Vagina (tissue), 2 donors: ENCODE results near the gene FIBCD1. TPM values are rescaled to one million over a fixed set of nuclear protein-coding genes. Genes with fewer than 3 reads are reported as not detected.

Source experiments
- DNase-seq, 2 donors: peaks; one replicate each; pipeline ENCODE4 v3.0.0-alpha.2; 2017; ENCODE audit errors: extremely low spot score in 2 of 2
- H3K27ac ChIP-seq: fragments of 200-600 bp; sonication (generic); one replicate; pipeline ENCODE4 v1.5.1; 2019
- H3K27me3 ChIP-seq: fragments of 200-600 bp; sonication (generic); one replicate; pipeline ENCODE4 v1.5.1; 2019
- H3K36me3 ChIP-seq, 2 donors: fragments of 200-600 bp; sonication (generic); one replicate each; pipeline ENCODE4 v1.5.1; 2017 to 2019
- H3K4me1 ChIP-seq: fragments of 200-600 bp; sonication (generic); one replicate; pipeline ENCODE4 v1.5.1; 2019
- H3K4me3 ChIP-seq, 2 donors: fragments of 200-600 bp; sonication (generic); 1 replicate in 1 of 2; 2 replicates in 1 of 2; pipeline ENCODE4 v1.5.1; 2016 to 2019
- H3K9me3 ChIP-seq: fragments of 200-600 bp; sonication (generic); one replicate; pipeline ENCODE4 v1.5.1; 2019
- POLR2A ChIP-seq, 2 donors: fragments of 450-650 bp; IDR thresholded peaks; one replicate each; pipeline ENCODE4 v1.6.1; 2017; ENCODE audit warnings: antibody characterized with exemption in 2 of 2, mild to moderate bottlenecking in 2 of 2, moderate library complexity in 2 of 2
- POLR2AphosphoS5 ChIP-seq, 2 donors: sonication (generic); formaldehyde crosslinking; IDR thresholded peaks; one replicate each; pipeline ENCODE4 v1.9.0; 2017; ENCODE audit warnings: antibody characterized with exemption in 2 of 2, mild to moderate bottlenecking in 2 of 2, low read depth in 1 of 2; ENCODE audit not compliant: insufficient read depth in 1 of 2
- intact Hi-C: fragments of 100-400 bp; cut with DNase I; formaldehyde crosslinking; loops from one replicate; pipeline ENCODE4 v1.15.1; 2023
- total RNA-seq: library from RNA; depleted of rRNA; stranded (reverse); fragments of >200 nt; gene quantifications from one replicate; pipeline ENCODE4 v1.2.3, GENCODE V29; 2016
- TF ChIP-seq, protein P1 (sequence below), 3 experiments: fragments of 450-650 bp in 2 of 3; fragments of 200-600 bp in 1 of 3; sonication (generic) in 1 of 3; IDR thresholded peaks; one replicate each; pipeline ENCODE4 v1.5.1; 2017 to 2019; ENCODE audit warnings: antibody characterized with exemption in 3 of 3, mild to moderate bottlenecking in 2 of 3, moderate library complexity in 2 of 3

Gene FIBCD1
- total RNA-seq, 1 donor from 2014 or later: not detected

DNA sequence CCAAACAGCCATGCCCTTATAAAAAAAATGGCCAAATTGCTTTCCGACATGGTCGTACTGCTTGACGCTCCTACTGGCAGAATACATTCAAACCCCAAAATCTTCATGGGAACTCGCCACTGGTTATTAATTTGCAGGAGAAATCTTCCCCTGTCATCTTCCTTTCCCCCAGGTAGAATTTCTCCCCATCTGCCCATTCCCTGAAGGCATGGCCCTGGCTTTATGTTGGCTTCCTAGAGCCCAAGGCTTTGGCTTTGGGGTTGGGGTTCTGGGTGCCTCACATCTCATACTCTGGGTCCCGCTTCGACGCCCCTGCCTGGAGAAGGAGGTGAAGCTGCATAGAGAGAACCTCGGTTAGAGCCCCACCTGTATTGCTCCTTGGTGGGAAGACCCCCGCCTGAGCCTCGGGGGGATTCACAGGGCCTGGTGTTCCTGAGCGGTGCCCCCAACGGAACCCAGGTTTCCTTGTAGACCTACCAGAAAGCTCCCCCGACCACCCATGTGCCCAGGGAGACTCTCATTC lies 8.6 kb upstream of the FIBCD1 start:
- no peak for TF ChIP-seq POLR2A (IDR thresholded peaks at IDR 0.05)
- TF ChIP-seq, protein P1, sequence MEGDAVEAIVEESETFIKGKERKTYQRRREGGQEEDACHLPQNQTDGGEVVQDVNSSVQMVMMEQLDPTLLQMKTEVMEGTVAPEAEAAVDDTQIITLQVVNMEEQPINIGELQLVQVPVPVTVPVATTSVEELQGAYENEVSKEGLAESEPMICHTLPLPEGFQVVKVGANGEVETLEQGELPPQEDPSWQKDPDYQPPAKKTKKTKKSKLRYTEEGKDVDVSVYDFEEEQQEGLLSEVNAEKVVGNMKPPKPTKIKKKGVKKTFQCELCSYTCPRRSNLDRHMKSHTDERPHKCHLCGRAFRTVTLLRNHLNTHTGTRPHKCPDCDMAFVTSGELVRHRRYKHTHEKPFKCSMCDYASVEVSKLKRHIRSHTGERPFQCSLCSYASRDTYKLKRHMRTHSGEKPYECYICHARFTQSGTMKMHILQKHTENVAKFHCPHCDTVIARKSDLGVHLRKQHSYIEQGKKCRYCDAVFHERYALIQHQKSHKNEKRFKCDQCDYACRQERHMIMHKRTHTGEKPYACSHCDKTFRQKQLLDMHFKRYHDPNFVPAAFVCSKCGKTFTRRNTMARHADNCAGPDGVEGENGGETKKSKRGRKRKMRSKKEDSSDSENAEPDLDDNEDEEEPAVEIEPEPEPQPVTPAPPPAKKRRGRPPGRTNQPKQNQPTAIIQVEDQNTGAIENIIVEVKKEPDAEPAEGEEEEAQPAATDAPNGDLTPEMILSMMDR (IDR thresholded peaks at IDR 0.05): no peak
- no peak for TF ChIP-seq POLR2AphosphoS5 (IDR thresholded peaks at IDR 0.05; ENCODE audit: insufficient read depth in 1 of 2, low read depth in 1 of 2)
- Histone ChIP-seq H3K4me1 (no peaks in the 10 kb centered on the region), H3K36me3 (no peaks in the 10 kb centered on the region), H3K4me3 (no peak overlapping the region), H3K27me3 (no peaks in the 10 kb centered on the region), H3K9me3 (peaks cover 3% of the 10 kb centered on the region), H3K27ac (no peak overlapping the region)
- intact Hi-C loops: loop anchor here (10.0 kb wide), 1 partner anchor 83 kb away; no protein-coding TSS in a partner anchor
- DNase-seq: no peak

DNA sequence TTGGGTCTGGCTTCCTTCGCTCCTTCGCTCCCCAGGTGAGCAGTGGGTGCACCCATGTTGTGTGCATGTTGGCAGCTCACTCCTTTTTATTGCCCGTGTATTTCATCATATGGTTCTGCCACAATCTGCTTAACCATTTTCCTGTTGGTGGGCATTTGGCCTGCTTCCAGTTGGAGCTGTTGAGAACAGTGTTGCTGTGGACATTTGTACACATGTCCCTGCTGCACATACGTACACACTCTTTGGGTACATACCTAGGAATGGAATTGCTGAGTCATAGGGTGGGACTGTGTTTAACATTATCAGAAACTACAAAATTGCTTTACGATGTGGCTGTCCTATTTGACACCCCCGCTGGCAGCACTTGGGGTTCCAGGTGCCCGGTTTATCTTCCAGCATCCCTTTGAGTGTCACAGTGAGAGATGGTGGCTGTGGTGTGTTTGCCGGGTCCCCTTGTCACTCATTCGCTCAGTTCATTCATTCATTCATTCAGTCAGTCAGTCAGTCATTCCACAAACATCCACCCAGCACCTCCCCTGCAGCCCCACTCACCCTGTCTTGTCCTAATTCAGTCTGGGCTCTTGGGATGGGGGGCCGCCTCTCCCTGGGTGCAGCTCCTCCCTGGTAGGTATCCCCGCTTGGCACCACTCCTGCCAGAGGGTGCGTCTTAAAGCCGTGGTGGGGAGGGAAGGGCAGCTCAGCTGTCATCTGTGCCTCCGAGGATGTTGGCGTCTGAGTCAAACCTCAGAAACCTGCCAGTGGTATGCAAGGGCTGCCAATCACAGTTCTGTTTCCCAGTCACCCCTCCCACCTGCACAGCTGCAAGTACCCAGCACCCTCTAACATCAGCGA lies 7.9 kb upstream of the FIBCD1 start:
- H3K27me3 ChIP-seq: no peaks in the 10 kb centered on the region
- H3K27ac ChIP-seq: no peak overlapping the region
- intact Hi-C loops: loop anchor here (10.0 kb wide), 1 partner anchor 82 kb away; no protein-coding TSS in a partner anchor
- TF ChIP-seq, protein P1 (IDR thresholded peaks at IDR 0.05): no peak
- TF ChIP-seq POLR2A (IDR thresholded peaks at IDR 0.05) (no peak), POLR2AphosphoS5 (IDR thresholded peaks at IDR 0.05; ENCODE audit: insufficient read depth in 1 of 2, low read depth in 1 of 2) (no peak)
- H3K4me3 ChIP-seq: no peak overlapping the region
- no peak for DNase-seq
- peaks cover 3% of the 10 kb centered on the region for H3K9me3 ChIP-seq
- no peaks in the 10 kb centered on the region for H3K4me1 ChIP-seq
- no peaks in the 10 kb centered on the region for H3K36me3 ChIP-seq

DNA sequence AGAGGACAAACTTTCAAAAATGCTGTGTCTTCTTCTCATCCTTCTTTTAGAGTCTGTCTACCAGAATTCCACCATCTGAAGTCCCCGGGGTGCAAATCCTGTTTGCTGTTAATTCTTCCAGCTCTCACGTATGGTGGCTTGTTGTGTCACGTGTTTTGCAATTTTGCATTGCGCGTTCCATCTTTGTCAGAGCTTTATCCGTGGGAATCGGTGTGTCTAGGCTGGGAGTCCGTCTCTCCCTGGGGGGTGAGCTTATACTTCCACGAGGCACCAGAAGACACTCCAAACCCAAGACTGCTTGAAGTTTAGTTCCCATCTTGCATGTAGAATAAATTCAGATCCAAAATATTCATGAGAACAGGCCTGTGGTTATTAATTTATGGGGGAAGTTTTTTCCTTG lies 6.1 kb upstream of the FIBCD1 start:
- peaks cover 10% of the 10 kb centered on the region for H3K4me1 ChIP-seq
- H3K27ac ChIP-seq: no peak overlapping the region
- H3K4me3 ChIP-seq: no peak overlapping the region
- TF ChIP-seq POLR2AphosphoS5 (IDR thresholded peaks at IDR 0.05; ENCODE audit: insufficient read depth in 1 of 2, low read depth in 1 of 2) (no peak), POLR2A (IDR thresholded peaks at IDR 0.05) (no peak)
- TF ChIP-seq, protein P1 (IDR thresholded peaks at IDR 0.05): no peak
- H3K36me3 ChIP-seq: no peaks in the 10 kb centered on the region
- intact Hi-C loops: loop anchor here (10.0 kb wide), 1 partner anchor 80 kb away; no protein-coding TSS in a partner anchor
- peaks cover 3% of the 10 kb centered on the region for H3K27me3 ChIP-seq
- DNase-seq: no peak
- H3K9me3 ChIP-seq: peaks cover 3% of the 10 kb centered on the region

DNA sequence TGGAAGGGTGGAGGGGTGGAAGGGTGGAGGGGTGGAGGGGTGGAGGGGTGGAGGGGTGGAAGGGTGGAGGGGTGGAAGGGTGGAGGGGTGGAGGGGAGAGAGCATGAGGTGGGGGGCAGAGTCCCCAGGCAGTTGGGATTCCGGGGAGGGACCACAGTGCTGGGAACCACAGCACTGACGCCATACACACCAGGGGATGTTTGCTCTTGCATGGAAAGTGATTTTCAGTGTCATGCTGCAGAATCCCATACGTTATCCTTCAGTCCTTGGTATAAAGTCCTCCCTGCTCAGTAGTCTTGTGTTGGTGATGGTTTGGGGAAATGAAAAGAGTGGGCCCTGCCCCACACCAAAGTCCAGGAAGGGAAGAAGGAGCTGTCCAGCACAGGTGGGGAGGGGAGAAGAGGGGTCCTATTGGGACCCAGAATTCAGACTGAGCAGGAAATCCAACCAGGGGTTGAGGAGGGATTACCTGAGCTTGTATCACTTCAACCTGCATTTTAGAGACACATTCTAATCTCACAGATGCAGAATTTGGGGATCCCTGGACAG lies 5.5 kb upstream of the FIBCD1 start:
- H3K27me3 ChIP-seq: peaks cover 4% of the 10 kb centered on the region
- TF ChIP-seq, protein P1 (IDR thresholded peaks at IDR 0.05): no peak
- TF ChIP-seq POLR2A (IDR thresholded peaks at IDR 0.05): no peak
- no peak for TF ChIP-seq POLR2AphosphoS5 (IDR thresholded peaks at IDR 0.05; ENCODE audit: insufficient read depth in 1 of 2, low read depth in 1 of 2)
- intact Hi-C loops: loop anchor here (10.0 kb wide), 1 partner anchor 80 kb away; no protein-coding TSS in a partner anchor
- no peaks in the 10 kb centered on the region for H3K36me3 ChIP-seq
- no peak overlapping the region for H3K4me3 ChIP-seq
- no peaks in the 10 kb centered on the region for H3K9me3 ChIP-seq
- peaks cover 16% of the 10 kb centered on the region for H3K4me1 ChIP-seq
- no peak overlapping the region for H3K27ac ChIP-seq
- DNase-seq: no peak
